ENCODE measurements around the gene HOXD1.

The HOXD1 gene

GRCh38 chr2:176182671-176183070, 5.8 kb upstream of the HOXD1 start:
- TF ChIP-seq CTCF (IDR thresholded peaks at IDR 0.05; ENCODE audit: borderline replicate concordance, extremely low read depth, low read length, poor library complexity, severe bottlenecking) (no peak), EZH2 (IDR thresholded peaks at IDR 0.05; ENCODE audit: borderline replicate concordance, low read depth, low read length, severe bottlenecking) (no peak)
- Histone ChIP-seq H3K27me3 (ENCODE audit: insufficient read depth, low read length, poor library complexity) (peaks cover 12% of the 10 kb centered on the region), H2AFZ (ENCODE audit: low read depth, low read length) (no peak overlapping the region), H3K9ac (ENCODE audit: low read depth, low read length) (no peak overlapping the region), H3K4me1 (ENCODE audit: insufficient read depth, low read length) (no peaks in the 10 kb centered on the region), H3K36me3 (ENCODE audit: insufficient read depth, low read length) (no peaks in the 10 kb centered on the region), H3K4me2 (ENCODE audit: insufficient read depth, low read length) (no peak overlapping the region), H3K27ac (ENCODE audit: low read length) (no peak overlapping the region), H3K9me3 (ENCODE audit: insufficient read depth, low read length, severe bottlenecking) (no peaks in the 10 kb centered on the region), H3K79me2 (ENCODE audit: insufficient read depth, low read length) (no peaks in the 10 kb centered on the region), H3K4me3 (ENCODE audit: low read depth in 1 of 2, low read length in 2 of 2) (no peak overlapping the region), H4K20me1 (ENCODE audit: insufficient read depth, low read length) (no peaks in the 10 kb centered on the region)
- DNase-seq (no peak), ATAC-seq (ENCODE audit: insufficient read depth, low read depth) (no peak)

GRCh38 chr2:176184749-176185148, 3.7 kb upstream of the HOXD1 start:
- Histone ChIP-seq H3K4me1 (ENCODE audit: insufficient read depth, low read length) (no peaks in the 10 kb centered on the region), H3K9me3 (ENCODE audit: insufficient read depth, low read length, severe bottlenecking) (no peaks in the 10 kb centered on the region), H2AFZ (ENCODE audit: low read depth, low read length) (no peak overlapping the region), H3K4me3 (ENCODE audit: low read depth in 1 of 2, low read length in 2 of 2) (no peak overlapping the region), H3K27ac (ENCODE audit: low read length) (no peak overlapping the region), H3K4me2 (ENCODE audit: insufficient read depth, low read length) (no peak overlapping the region), H3K9ac (ENCODE audit: low read depth, low read length) (no peak overlapping the region), H3K27me3 (ENCODE audit: insufficient read depth, low read length, poor library complexity) (no peaks in the 10 kb centered on the region), H4K20me1 (ENCODE audit: insufficient read depth, low read length) (no peaks in the 10 kb centered on the region), H3K79me2 (ENCODE audit: insufficient read depth, low read length) (no peaks in the 10 kb centered on the region), H3K36me3 (ENCODE audit: insufficient read depth, low read length) (no peaks in the 10 kb centered on the region)
- ATAC-seq (ENCODE audit: insufficient read depth, low read depth) (no peak), DNase-seq (no peak)
- TF ChIP-seq CTCF (IDR thresholded peaks at IDR 0.05; ENCODE audit: borderline replicate concordance, extremely low read depth, low read length, poor library complexity, severe bottlenecking) (no peak), EZH2 (IDR thresholded peaks at IDR 0.05; ENCODE audit: borderline replicate concordance, low read depth, low read length, severe bottlenecking) (no peak)

- Histone ChIP-seq H3K4me2 (ENCODE audit: insufficient read depth, low read length) (no peak overlapping the region), H3K4me3 (ENCODE audit: low read depth in 1 of 2, low read length in 2 of 2) (no peak overlapping the region), H2AFZ (ENCODE audit: low read depth, low read length) (no peak overlapping the region), H3K36me3 (ENCODE audit: insufficient read depth, low read length) (no peaks in the 10 kb centered on the region), H3K79me2 (ENCODE audit: insufficient read depth, low read length) (no peaks in the 10 kb centered on the region), H3K9ac (ENCODE audit: low read depth, low read length) (no peak overlapping the region), H3K9me3 (ENCODE audit: insufficient read depth, low read length, severe bottlenecking) (no peaks in the 10 kb centered on the region), H3K4me1 (ENCODE audit: insufficient read depth, low read length) (no peaks in the 10 kb centered on the region), H4K20me1 (ENCODE audit: insufficient read depth, low read length) (no peaks in the 10 kb centered on the region), H3K27me3 (ENCODE audit: insufficient read depth, low read length, poor library complexity) (no peaks in the 10 kb centered on the region), H3K27ac (ENCODE audit: low read length) (no peak overlapping the region)
- no peak for TF ChIP-seq CTCF (IDR thresholded peaks at IDR 0.05; ENCODE audit: borderline replicate concordance, extremely low read depth, low read length, poor library complexity, severe bottlenecking)
- TF ChIP-seq EZH2 (IDR thresholded peaks at IDR 0.05; ENCODE audit: borderline replicate concordance, low read depth, low read length, severe bottlenecking): no peak
- ATAC-seq (ENCODE audit: insufficient read depth, low read depth) (no peak), DNase-seq (no peak)
Observed at GRCh38 chr2:176186024-176186423, 2.4 kb upstream of the HOXD1 start.

Data from DND-41 (cell line).